Activated T-cell treated with anti-CD3 and anti-CD28 coated beads for 24 hours (primary cell): ENCODE measurements around the gene DNAJC5.
A peak's percentile ranks its signal among the peaks of the same experiment; 100 is the strongest.

ENCODE experiments used
- DNase-seq: peaks from one replicate; pipeline ENCODE4 v3.0.0-alpha.2; 2020; ENCODE audit warnings: low read depth

DNAJC5 gene

DNA sequence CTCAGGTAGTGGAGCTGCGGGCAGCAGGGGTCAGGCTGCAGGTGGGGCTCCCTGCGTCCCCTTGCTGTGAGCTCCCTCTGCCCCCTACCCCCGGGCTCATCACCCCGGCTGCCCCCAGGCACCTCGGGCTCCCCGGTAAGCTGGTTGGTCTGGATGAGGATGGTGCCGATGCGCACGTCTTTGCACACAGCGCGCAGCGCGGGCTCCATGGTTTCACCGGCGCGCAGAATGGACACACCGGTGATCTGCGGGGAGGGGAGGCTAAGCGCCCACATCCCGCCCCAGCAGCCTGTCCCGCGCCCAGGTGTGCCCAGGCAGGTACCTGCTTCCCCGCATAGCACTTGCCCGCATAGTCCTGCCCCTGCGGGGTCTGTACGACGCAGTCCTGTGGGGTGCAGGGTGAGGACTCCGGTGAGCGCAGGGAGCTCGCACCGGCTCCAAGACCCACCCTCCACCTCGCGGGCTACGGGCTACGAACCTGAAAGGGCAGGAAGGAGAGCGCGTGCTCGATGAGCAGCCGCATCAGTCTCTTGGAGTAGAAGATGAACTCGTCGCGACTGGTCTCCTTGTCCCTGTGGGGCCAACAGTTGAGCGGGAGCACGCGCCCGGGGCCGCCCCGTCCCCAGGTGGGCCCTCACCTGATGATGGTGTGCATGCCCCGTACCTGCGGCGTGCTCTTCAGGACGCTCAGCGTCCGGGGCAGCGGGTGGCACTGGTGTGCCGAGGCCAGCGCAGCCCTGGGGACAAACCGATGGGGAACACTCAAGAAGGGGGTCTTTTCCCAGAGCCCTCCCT lies 45.7 kb downstream of the DNAJC5 start:
- DNase-seq, result no peak

DNA sequence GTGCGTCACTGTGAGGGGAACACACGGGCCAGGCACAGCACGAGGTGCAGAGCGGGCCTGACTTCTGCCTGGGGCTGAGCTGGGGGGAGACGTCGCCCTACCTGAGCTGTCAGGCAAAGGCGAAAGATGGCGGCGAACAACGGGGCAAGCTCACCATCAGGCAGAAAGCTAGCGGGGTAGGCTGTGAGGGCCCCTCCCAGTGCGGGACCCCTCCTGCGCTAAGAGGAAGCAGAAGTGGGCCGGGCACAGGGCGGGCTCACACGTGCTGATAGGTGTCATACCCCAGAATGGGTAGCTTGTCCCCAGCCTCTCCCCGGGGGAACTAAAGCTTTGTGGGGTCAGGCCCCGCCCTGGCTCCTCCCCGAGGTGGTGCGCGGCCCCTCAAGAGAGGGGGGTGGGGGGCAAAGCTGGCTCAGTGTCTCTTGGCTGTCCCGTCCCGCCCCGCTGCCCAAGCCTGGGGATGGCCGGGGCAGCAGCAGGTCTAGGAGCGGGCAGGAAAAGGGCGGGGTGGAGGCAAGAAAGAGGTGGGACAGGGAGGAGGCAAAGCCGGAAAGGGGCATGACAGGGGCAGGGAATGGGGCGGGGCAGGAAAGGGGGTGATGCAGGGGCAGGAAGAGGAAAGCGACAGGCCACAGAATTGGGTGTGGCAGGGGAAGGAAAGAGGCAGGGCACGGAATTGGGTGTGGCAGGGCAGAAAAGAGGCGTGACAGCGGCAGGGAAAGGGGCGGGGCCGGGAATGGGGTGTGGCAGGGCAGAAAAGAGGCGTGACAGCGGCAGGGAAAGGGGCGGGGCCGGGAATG lies 46.6 kb downstream of the DNAJC5 start:
- peak; percentile 52 for DNase-seq

- DNase-seq, result no peak
These were observed 47.5 kb downstream of the DNAJC5 start for GRCh38 chr20:63942250-63942951.

- DNase-seq, result no peak
These were observed 48.3 kb downstream of the DNAJC5 start for GRCh38 chr20:63942969-63943807.

GRCh38 chr20:63943808-63944077 lies 48.8 kb downstream of the DNAJC5 start:
- no peak for DNase-seq

GRCh38 chr20:63944078-63944941 lies 49.4 kb downstream of the DNAJC5 start:
- DNase-seq, result no peak

GRCh38 chr20:63945031-63945658 lies 50.2 kb downstream of the DNAJC5 start:
- DNase-seq, result no peak

DNA sequence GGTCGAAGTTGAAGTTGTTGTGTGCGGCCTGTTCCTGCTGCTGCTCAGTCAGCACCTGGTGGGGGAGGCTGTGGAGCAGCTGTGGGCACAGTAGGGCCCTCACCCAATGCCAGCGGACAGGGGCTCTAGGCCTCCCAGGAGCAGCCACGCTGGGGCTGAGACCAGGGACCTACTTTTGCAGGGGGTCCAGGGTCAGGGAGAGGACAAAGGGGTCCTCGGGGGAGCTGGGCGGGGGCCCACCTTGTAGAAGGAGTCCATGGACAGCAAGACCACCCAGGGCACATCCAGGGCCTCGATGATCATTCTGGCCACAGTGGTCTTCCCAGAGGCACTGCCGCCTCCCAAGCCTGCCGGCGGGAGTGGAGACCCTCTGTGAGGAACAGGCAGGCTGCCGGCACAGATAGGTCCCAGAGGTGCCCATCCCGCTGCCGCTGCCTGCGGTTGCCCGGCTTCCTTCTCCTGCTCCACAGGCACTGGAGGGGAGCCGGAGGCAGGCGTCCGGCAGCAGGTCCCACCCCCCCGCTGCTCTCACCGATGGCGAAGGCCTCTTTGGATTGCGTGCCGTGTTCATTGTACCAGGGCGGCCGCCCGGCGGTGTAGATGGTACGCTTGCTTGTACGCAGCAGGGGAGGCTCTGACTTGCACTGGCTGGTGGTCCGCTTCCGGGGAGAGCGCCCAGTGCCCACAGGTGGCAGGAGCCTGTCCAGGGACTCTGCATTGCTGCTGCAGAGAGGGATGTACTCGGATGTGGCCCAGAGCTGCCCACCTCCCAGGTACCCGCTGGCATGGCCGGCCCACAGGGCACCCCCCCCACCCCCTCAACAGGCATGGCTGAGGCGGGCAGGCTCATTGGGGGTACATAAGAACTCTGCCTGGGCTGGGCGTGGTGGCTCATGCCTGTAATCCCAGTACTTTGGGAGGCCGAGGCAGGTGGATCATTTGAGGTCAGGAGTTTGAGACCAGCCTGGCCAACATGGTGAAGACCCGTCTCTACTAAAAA lies 51.3 kb downstream of the DNAJC5 start:
- DNase-seq, result no peak

- no peak for DNase-seq
These were observed 52.2 kb downstream of the DNAJC5 start for GRCh38 chr20:63946986-63947637.

DNA sequence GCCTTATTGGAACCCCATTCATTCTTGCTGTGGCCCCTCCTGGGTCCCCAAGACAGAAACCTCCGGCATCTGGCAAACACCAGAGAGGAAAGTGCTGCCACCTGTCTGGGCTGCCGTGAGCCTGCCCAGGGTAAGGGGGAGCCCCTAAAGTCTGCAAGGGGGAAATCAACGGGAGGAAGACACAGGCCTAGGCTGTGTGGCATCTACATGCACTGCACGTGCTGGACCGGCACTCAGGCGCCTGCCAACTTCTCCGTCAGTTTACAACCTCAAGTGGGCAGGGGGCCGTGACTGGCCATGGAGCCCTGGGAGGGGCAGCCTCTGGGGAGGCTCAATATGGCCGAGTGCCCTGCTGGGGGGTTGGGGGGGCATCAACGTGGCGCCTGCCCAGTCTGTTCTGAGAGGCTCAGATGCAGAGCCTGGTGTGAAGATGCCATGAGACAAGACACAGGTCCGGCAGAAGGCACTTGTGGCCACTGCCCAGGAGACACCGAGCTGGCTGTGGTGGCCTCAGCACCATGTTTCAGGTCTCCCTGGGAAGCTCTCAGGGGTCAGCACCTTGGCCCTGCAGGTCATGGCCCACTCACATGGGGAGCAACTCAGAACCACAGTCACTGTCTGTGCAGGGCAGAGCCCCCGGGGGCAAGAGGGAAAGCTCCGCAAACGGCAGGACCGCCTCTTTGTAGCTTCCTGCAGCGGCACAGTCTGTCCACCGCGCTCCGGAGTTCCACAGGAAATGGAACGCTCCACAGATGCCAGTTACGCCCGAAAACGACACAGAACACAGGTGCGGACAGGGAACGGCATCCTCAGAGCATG lies 52.9 kb downstream of the DNAJC5 start:
- no peak for DNase-seq

DNA sequence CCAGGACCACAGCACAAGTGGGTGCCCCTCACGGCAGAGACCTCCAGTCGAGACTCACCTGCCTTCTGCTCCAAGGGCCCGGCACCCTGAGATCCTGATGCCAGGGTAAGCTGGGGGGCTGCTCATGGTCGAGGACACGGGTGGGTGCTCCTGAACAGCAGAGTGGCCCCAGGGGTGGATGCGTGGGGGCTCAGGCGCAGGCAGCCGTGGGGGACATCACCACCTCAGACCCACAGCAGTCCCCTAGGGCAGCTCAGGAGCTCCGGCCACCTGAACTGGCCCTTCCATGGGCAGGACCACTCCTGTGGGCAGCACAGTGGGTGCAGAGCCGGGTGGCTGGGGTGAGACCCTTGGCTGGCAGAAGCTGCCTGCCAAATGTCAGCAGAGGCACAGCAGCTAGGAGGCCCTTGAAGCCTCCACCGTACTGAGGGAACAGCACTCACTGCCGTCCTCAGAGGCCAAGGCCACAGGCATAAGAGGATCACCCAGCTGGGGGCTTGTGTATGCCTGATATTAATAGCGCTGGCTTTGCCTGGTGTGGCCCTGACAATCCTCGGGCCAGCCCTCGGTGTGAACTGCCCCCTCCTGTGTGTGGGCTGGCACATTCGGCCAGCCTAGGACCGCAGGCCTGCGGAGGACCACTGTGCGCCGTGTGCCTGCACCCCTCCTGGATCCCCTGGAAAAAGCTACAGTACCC lies 55.9 kb downstream of the DNAJC5 start:
- DNase-seq, result no peak

- no peak for DNase-seq
These were observed 56.7 kb downstream of the DNAJC5 start for GRCh38 chr20:63951398-63952209.

- DNase-seq, result no peak
These were observed 57.2 kb downstream of the DNAJC5 start for GRCh38 chr20:63952210-63952535.

GRCh38 chr20:63952769-63953168 lies 57.8 kb downstream of the DNAJC5 start:
- no peak for DNase-seq

DNA sequence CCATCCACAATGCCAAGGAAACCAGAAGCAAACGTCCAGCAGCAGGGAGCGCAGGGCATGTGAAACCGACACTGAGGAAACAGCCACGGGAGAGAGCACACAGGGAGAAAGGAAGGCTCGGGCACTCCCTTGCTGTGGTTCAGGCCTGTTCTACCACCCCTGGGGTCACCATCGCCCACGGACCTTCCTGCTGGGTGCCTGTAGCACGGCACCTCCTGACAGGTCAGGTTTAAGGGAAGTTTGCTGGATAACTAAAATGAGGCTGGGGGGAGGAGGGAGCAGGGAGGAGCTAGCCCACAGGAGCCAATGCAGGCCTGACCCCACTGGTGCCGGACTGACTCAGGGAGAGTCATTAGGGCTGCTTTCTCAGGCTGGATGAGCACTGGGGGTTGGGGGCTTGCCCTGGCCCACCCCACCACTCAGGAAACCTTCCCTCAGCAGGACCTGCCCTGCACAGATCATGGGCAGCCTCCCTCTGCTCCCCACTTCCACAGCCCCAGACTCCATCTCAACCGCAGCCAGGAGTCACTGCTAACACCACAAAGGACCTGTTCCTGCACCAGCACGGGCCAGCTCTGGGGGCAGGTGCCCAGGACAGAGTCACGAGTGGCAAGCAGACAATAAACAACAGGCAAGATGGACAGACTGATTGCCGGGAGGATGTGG lies 59.0 kb downstream of the DNAJC5 start:
- no peak for DNase-seq

DNA sequence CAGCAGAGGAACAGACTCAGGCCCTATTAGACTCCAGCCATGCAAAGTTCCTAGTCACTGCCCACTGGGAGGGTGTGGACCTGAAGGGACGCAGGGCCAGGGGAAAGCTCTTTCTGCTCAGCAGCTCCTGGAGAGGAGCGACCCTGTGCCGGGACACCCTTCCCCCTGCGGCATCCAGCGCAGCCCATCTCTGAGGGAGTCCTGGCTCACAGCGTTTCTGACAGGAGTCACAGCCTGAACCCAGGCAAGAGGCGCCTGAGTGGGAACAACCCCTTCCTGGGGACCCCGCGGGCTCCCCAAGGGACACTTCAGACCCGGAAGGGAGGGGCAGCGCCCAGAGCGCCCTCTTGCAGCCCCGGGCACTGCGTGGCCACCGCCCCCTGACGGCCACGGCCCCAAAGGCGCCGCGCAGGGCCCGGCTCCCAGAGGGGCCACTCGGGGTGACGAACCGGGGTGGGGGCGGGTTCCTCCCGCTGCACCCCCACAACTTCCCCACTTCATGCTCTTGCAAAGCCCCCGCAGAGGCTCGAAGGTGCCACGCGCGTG lies 60.4 kb downstream of the DNAJC5 start:
- peak; percentile 38 for DNase-seq
